ENCODE measurements around the gene PAMR1.

DNA sequence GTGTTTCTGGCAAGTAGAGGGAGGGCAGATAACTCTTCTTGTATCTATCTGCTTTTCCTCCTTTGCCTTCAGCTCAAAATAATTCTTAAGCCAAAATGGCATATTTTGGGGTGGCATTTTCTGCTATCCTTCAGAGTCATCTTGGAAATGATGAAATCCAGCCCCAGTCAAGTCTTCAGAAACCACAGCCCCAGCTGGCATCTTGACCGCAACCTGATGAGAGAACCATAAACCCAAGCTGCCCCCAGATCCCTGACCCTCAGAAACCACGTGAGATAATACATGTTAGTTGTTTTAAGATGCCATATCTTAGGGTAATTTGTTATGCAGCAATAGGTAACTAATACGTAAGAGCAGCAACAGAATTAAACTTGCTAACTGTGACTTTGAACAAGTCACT is 15.1 kb upstream of the PAMR1 start:
- TF ChIP-seq, protein P1, sequence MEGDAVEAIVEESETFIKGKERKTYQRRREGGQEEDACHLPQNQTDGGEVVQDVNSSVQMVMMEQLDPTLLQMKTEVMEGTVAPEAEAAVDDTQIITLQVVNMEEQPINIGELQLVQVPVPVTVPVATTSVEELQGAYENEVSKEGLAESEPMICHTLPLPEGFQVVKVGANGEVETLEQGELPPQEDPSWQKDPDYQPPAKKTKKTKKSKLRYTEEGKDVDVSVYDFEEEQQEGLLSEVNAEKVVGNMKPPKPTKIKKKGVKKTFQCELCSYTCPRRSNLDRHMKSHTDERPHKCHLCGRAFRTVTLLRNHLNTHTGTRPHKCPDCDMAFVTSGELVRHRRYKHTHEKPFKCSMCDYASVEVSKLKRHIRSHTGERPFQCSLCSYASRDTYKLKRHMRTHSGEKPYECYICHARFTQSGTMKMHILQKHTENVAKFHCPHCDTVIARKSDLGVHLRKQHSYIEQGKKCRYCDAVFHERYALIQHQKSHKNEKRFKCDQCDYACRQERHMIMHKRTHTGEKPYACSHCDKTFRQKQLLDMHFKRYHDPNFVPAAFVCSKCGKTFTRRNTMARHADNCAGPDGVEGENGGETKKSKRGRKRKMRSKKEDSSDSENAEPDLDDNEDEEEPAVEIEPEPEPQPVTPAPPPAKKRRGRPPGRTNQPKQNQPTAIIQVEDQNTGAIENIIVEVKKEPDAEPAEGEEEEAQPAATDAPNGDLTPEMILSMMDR (IDR thresholded peaks at IDR 0.05), result no peak
- no peak for TF ChIP-seq POLR2AphosphoS5 (IDR thresholded peaks at IDR 0.05)
- TF ChIP-seq POLR2A (IDR thresholded peaks at IDR 0.05; ENCODE audit: low read depth), result no peak
- TF ChIP-seq EP300 (IDR thresholded peaks at IDR 0.05), result no peak

Measured in esophagus muscularis mucosa (tissue), 4 donors.